Astrocyte of the cerebellum (primary cell): ENCODE results near the gene TMC4.
"Not testable (repeated sequence)": the region's sequence is repeated elsewhere in the genome, so short reads cannot be mapped to it uniquely, and the experiment has no call there.

ENCODE experiments used
- DNase-seq: peaks from one replicate; pipeline ENCODE4 v3.0.0-alpha.2; 2011; ENCODE audit warnings: low read depth
- H3K4me3 ChIP-seq: 2 replicates; pipeline ENCODE4 v1.5.1; 2011; ENCODE audit warnings: mild to moderate bottlenecking, low read depth, low read length, moderate library complexity
- in situ Hi-C: cut with HindIII; loops from 2 replicates; pipeline ENCODE4 v1.10.0; 2017; ENCODE audit warnings: low sequenced_read_pairs
- TF ChIP-seq, protein P1 (sequence below): IDR thresholded peaks from 2 replicates; pipeline ENCODE4 v1.5.1; 2012; ENCODE audit warnings: low read length, low read depth, moderate library complexity, mild to moderate bottlenecking; ENCODE audit errors: missing control alignments

TMC4 gene

DNA sequence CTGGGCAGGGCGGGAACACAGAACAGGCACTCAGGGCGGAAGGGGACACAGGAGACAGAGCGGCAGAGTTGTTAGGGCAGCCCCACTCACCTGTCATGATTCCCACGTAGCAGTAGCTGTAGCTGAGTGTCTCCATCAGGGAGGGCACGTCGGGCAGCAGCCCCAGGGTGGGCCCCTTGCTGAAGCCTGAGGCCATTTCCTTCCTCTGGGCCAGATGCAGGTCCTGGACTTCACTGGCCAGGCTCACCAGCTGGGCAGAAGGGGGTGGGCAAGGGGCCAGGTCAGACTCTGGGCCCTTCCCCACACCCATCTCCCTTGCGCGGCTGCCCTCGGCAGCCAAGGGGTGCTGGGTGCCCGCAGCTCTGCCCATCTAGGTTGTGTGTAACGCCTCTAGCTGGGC lies 10.5 kb upstream of the TMC4 start:
- DNase-seq = no peak
- in situ Hi-C loops = no loop called here
- no peak overlapping the region for H3K4me3 ChIP-seq
- TF ChIP-seq, protein P1, sequence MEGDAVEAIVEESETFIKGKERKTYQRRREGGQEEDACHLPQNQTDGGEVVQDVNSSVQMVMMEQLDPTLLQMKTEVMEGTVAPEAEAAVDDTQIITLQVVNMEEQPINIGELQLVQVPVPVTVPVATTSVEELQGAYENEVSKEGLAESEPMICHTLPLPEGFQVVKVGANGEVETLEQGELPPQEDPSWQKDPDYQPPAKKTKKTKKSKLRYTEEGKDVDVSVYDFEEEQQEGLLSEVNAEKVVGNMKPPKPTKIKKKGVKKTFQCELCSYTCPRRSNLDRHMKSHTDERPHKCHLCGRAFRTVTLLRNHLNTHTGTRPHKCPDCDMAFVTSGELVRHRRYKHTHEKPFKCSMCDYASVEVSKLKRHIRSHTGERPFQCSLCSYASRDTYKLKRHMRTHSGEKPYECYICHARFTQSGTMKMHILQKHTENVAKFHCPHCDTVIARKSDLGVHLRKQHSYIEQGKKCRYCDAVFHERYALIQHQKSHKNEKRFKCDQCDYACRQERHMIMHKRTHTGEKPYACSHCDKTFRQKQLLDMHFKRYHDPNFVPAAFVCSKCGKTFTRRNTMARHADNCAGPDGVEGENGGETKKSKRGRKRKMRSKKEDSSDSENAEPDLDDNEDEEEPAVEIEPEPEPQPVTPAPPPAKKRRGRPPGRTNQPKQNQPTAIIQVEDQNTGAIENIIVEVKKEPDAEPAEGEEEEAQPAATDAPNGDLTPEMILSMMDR = no peak

- DNase-seq, H3K4me3 ChIP-seq, in situ Hi-C loops: not testable (repeated sequence)
These were observed 8.9 kb upstream of the TMC4 start for GRCh38 chr19:54181894-54182293.

DNA sequence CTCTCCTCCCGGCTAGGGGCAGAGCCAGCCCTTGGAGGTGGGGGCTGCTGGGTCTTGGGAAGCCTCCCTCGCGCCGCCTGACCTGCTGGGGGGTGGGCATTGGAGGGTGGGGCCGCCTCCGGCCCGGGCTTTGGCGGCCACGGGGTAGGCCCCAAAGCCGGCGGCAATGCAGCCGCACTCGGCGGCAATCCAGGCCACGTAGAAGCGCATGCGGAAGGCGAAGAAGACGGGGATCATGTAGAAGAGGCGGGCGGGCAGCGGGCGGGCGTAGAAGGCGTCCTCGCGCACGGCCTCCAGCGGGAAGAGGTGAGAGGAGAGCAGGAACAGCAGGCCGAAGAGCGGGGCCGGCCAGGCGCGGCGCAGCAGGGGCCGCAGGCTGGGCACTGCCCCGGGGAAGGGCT lies 7.7 kb upstream of the TMC4 start:
- TF ChIP-seq, protein P1 = no peak
- in situ Hi-C loops = no loop called here
- H3K4me3 ChIP-seq = no peak overlapping the region
- no peak for DNase-seq

DNA sequence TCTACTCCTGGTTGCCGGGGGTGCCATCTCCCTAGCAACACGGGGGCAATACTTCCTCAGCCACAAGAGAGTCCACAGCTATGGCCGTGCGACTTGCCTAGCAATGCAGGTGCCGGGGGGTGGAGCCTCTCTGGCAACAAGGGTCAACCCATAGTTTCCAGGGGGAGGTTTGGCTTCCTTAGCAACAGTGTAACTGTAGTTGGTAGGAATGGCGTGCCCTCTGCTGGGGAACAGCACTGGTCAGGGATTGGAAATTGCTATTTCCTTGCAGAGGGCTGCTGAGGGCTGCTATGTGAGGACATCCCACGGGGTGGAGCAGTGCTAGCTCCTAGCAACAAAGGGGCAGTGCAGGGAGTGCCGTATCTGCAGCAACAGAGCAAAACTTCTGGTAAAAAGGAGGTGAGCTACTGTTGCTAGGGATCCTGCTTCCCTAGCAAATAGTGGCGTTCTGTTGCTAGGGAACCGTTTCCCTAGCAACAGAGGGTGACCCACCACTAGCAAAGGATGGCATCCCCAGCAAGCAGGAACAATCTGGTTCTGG lies 7.0 kb upstream of the TMC4 start:
- TF ChIP-seq, protein P1 = peak; percentile 89
- in situ Hi-C loops = no loop called here
- H3K4me3 ChIP-seq = no peak overlapping the region
- peak; percentile 79 for DNase-seq

DNA sequence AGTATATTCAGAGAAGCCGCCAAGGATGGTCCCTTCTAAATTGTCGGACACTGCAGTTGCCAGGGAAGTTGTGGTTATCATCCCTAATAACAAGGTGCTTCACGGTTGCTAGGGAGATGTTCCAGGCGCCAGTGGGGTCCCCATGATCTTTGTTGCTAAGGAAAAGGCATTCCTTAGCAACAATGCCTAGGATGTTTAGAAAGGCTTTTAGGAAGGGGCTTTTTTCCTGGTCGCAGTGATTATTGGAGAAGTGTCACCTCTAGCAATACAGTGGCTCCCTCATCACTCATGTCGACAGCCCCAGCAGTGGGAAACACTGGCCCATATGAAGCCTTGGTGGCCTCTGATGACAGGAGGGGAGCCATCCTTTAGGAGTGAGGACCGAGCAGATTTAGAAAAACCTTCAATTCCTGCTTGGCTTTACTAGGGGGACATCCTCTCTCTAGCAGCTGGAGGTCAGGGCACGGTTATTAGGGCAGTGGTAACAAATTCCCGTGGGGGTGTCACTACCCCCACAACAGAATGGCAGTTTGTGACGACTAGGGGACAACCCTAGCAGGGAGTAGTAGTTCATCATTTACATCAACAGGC lies 6.4 kb upstream of the TMC4 start:
- H3K4me3 ChIP-seq = no peak overlapping the region
- no peak for DNase-seq
- TF ChIP-seq, protein P1 = no peak
- in situ Hi-C loops = no loop called here

- in situ Hi-C loops = no loop called here
- DNase-seq = no peak
- TF ChIP-seq, protein P1 = no peak
- H3K4me3 ChIP-seq = no peak overlapping the region
These were observed 5.8 kb upstream of the TMC4 start for GRCh38 chr19:54178581-54179261.
